HepG2 (cell line): ENCODE measurements around the gene SPATS2. TPM values are rescaled to one million over a fixed set of nuclear protein-coding genes. Genes with fewer than 3 reads are reported as not detected.

Source experiments
- ATAC-seq: fragments of 200-7000 bp; cut with Tn5 transposase; 3 replicates; pipeline ENCODE4 v1.9.1; 2020; ENCODE audit warnings: mild to moderate bottlenecking, moderate library complexity
- BruUV-seq: library from RNA; stranded (reverse); fragments of 400-500 nt; replicated peaks from 2 replicates; lab custom pipeline; 2021; lab: Mats Ljungman, UMichigan
- CTCF ChIA-PET: fragments of 300-600 bp; formaldehyde crosslinking; extraction: SDS; loops from one replicate; lab custom pipeline; 2021; ENCODE audit warnings: low total read pairs, inconsistent platforms, low intra/inter-chr PET ratio; lab: Yijun Ruan, JAX
- POLR2A ChIA-PET: fragments of 350-600 bp; sonication (Branson Sonifier 250); formaldehyde crosslinking; loops from one replicate; lab custom pipeline; 2020; ENCODE audit warnings: antibody characterized with exemption, inconsistent platforms; lab: Yijun Ruan, JAX
- DNase-seq: peaks from one replicate; pipeline ENCODE4 v3.0.0-alpha.2; 2015; ENCODE audit warnings: low spot score
- FAIRE-seq: peaks from 3 replicates; lab custom pipeline; 2011; peaks lifted over from hg19 to GRCh38; lab: Jason Lieb, UNC
- H2AFZ ChIP-seq: one replicate; pipeline ENCODE4 v1.6.1; 2011; ENCODE audit warnings: low read length, inconsistent platforms
- H3K27ac ChIP-seq: fragments of 300-600 bp; 3 replicates; pipeline ENCODE4 v1.8.0; 2011; ENCODE audit warnings: mixed run types, mild to moderate bottlenecking, mixed read lengths, low read length, inconsistent platforms; ENCODE audit not compliant: insufficient read depth; ENCODE audit errors: extremely low read length
- H3K27me3 ChIP-seq, 2 experiments: fragments of 200-600 bp in 1 of 2; 2 replicates in 1 of 2; 3 replicates in 1 of 2; pipeline versions ENCODE4 v1.6.0 to v1.8.0; 2011; ENCODE audit warnings: low read length in 2 of 2, mild to moderate bottlenecking in 2 of 2, moderate library complexity in 2 of 2, inconsistent platforms in 1 of 2; ENCODE audit not compliant: insufficient read depth in 2 of 2, control insufficient read depth in 1 of 2
- H3K36me3 ChIP-seq, 2 experiments: fragments of 200-600 bp in 1 of 2; replicated peaks in 1 of 2; 2 replicates in 1 of 2; 3 replicates in 1 of 2; pipeline versions ENCODE4 v1.5.1 to v1.8.0; 2011; ENCODE audit warnings: low read length in 2 of 2, inconsistent platforms in 1 of 2; ENCODE audit not compliant: insufficient read depth in 2 of 2, control insufficient read depth in 1 of 2
- H3K4me1 ChIP-seq: 2 replicates; pipeline ENCODE4 v1.5.1; 2012; ENCODE audit warnings: low read length, inconsistent platforms; ENCODE audit not compliant: insufficient read depth
- H3K4me2 ChIP-seq: 2 replicates; pipeline ENCODE4 v1.6.0; 2011; ENCODE audit warnings: low read depth, low read length, inconsistent platforms
- H3K4me3 ChIP-seq, 3 experiments: fragments of 200-600 bp in 1 of 3; sonication (generic), shearing (Covaris generic) in 1 of 3; replicated peaks in 1 of 3; 2 replicates each; pipeline ENCODE4 v1.5.1; 2011 to 2016; ENCODE audit warnings: low read length in 3 of 3, inconsistent platforms in 2 of 3, low read depth in 2 of 3, mild to moderate bottlenecking in 2 of 3, control low read depth in 1 of 3, mixed read lengths in 1 of 3; ENCODE audit not compliant: insufficient read depth in 1 of 3
- H3K79me2 ChIP-seq: one replicate; pipeline ENCODE4 v1.6.1; 2011; ENCODE audit warnings: low read length, inconsistent platforms; ENCODE audit not compliant: insufficient read depth
- H3K9ac ChIP-seq: 2 replicates; pipeline ENCODE4 v1.6.0; 2011; ENCODE audit warnings: mild to moderate bottlenecking, low read depth, low read length, inconsistent platforms; ENCODE audit not compliant: insufficient read depth
- H3K9me3 ChIP-seq: 2 replicates; pipeline ENCODE4 v1.5.1; 2012; ENCODE audit warnings: mild to moderate bottlenecking, low read length
- H4K20me1 ChIP-seq: 2 replicates; pipeline ENCODE4 v1.6.0; 2011; ENCODE audit warnings: inconsistent platforms, mild to moderate bottlenecking, low read length, moderate library complexity; ENCODE audit not compliant: insufficient read depth
- BRD4 ChIP-seq: sonication (generic); formaldehyde crosslinking; IDR thresholded peaks from 2 replicates; pipeline ENCODE4 v1.4.0; 2020; ENCODE audit warnings: missing genetic modification reagents
- FOSL2 ChIP-seq: sonication (generic); formaldehyde crosslinking; IDR thresholded peaks from 2 replicates; pipeline ENCODE4 v1.4.0; 2020; ENCODE audit warnings: missing genetic modification reagents
- GRHL1 ChIP-seq: sonication (generic); formaldehyde crosslinking; conservative IDR thresholded peaks from 2 replicates; pipeline ENCODE4 v1.8.0; 2022; ENCODE audit warnings: missing genetic modification reagents
- GZF1 ChIP-seq: sonication (generic); formaldehyde crosslinking; IDR thresholded peaks from 2 replicates; pipeline ENCODE4 v1.5.1; 2020; ENCODE audit warnings: mild to moderate bottlenecking, missing genetic modification reagents
- KLF13 ChIP-seq: sonication (generic); formaldehyde crosslinking; IDR thresholded peaks from 2 replicates; pipeline ENCODE4 v1.4.0; 2020; ENCODE audit warnings: mild to moderate bottlenecking, missing genetic modification reagents
- MEIS2 ChIP-seq: sonication (generic); formaldehyde crosslinking; IDR thresholded peaks from 2 replicates; pipeline ENCODE4 v1.9.0; 2021; ENCODE audit warnings: mild to moderate bottlenecking, missing genetic modification reagents
- NFE2L1 ChIP-seq: sonication (generic); formaldehyde crosslinking; IDR thresholded peaks from 2 replicates; pipeline ENCODE4 v1.4.0; 2020; ENCODE audit warnings: missing genetic modification reagents, mild to moderate bottlenecking, borderline replicate concordance
- SRSF9 ChIP-seq: fragments of 200-400 bp; formaldehyde crosslinking; IDR thresholded peaks from 2 replicates; pipeline ENCODE4 v1.6.1; 2018; ENCODE audit warnings: borderline replicate concordance, mild to moderate bottlenecking, low read depth, low read length; ENCODE audit not compliant: insufficient read depth, poor library complexity, severe bottlenecking
- TOE1 ChIP-seq: sonication (generic); formaldehyde crosslinking; IDR thresholded peaks from 2 replicates; pipeline ENCODE4 v1.4.0; 2020; ENCODE audit warnings: mild to moderate bottlenecking, missing genetic modification reagents
- ZBTB10 ChIP-seq: sonication (generic); formaldehyde crosslinking; IDR thresholded peaks from 2 replicates; pipeline ENCODE4 v1.4.0; 2020; ENCODE audit warnings: missing genetic modification reagents, borderline replicate concordance
- ZNF101 ChIP-seq: sonication (generic); formaldehyde crosslinking; IDR thresholded peaks from 2 replicates; pipeline ENCODE4 v1.4.0; 2020; ENCODE audit warnings: mild to moderate bottlenecking, low read depth, missing genetic modification reagents, borderline replicate concordance
- ZNF432 ChIP-seq: sonication (generic); formaldehyde crosslinking; IDR thresholded peaks from 2 replicates; pipeline ENCODE4 v1.5.0; 2020; ENCODE audit warnings: missing genetic modification reagents, mild to moderate bottlenecking, borderline replicate concordance
- ZNF879 ChIP-seq: sonication (generic); formaldehyde crosslinking; IDR thresholded peaks from 2 replicates; pipeline ENCODE4 v1.8.1; 2023; ENCODE audit warnings: missing genetic modification reagents
- WGBS: methylation state at CpG from one replicate; pipeline ENCODE4 v1.1.6; 2017; ENCODE audit warnings: low lambda C conversion rate; 5-methylcytosine and 5-hydroxymethylcytosine counted together
- in situ Hi-C: cut with HindIII; loops from 2 replicates; pipeline ENCODE4 v1.10.0; 2017; ENCODE audit warnings: low pct_unique_long_range_greater_than_20kb; ENCODE audit not compliant: extremely low pct_ligation_motif_present
- intact Hi-C: fragments of 100-400 bp; cut with micrococcal nuclease; formaldehyde crosslinking; loops from one replicate; pipeline ENCODE4 v1.10.0; 2022; ENCODE audit not compliant: unreplicated experiment
- polyA plus RNA-seq, 8 experiments: library from polyadenylated mRNA; depleted of rRNA in 3 of 8; stranded (reverse) in 7 of 8; unstranded in 1 of 8; fragments of >200 nt; fragmentation: Illumina TruSeq in 4 of 8; extraction: Trizol in 4 of 8; gene quantifications; 2 replicates each; pipeline versions ENCODE4 v1.2.1 to v1.2.3, GENCODE V29; 2011 to 2016; ENCODE audit warnings: low read depth in 4 of 8, missing spikeins in 1 of 8, mixed read lengths in 1 of 8; ENCODE audit not compliant: insufficient read depth in 1 of 8
- total RNA-seq, 5 experiments: library from RNA; depleted of rRNA; stranded (reverse); fragments of >200 nt; fragmentation: Illumina TruSeq; extraction: Trizol; gene quantifications; 2 replicates each; pipeline ENCODE4 v1.2.3, GENCODE V29; 2016; ENCODE audit warnings: low read depth in 1 of 5

Gene SPATS2
- total and polyA plus RNA-seq, 2 of the 13 experiments (the other 11 are each of a cell fraction or from before 2014, with no cell fraction given), result 19.3 to 28.1 TPM

DNA sequence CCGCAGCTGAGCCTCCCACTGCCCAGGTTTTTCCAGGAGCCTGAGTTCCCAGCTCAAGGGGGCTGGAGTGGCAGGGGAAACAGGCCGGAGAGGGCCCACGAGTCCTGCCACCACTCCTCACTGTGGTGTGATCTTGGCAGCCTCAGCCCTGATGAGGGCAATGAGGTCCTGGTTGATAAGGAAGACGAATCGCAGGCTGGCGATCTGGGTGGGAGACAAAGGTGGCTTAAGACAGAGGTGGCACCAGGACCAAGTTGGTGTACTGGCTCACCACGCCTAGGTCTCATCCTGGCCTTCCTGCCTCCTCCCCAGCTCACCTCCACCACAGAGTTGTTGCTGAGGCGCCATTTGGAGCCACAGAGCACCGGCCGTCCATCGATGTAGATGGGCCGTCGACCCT, 191.3 kb downstream of the SPATS2 start:
- CTCF ChIA-PET, result no interaction called here
- no peak for ATAC-seq
- no peaks in the 10 kb centered on the region for H3K9me3 ChIP-seq
- no peak for TF ChIP-seq ZNF879 (CRISPR knock-in tag)
- no peak for TF ChIP-seq FOSL2 (CRISPR knock-in tag)
- no peak for TF ChIP-seq GZF1 (CRISPR knock-in tag)
- TF ChIP-seq TOE1, result no peak
- TF ChIP-seq ZNF101 (CRISPR knock-in tag), result no peak
- TF ChIP-seq, all 625 proteins: peak for 0
- DNase-seq, result no peak
- Histone ChIP-seq H3K9ac (no peak overlapping the region), H3K4me2 (no peak overlapping the region), H3K36me3 (peaks cover 26 to 51% of the 10 kb centered on the region in 2 experiments), H3K27ac (no peak overlapping the region), H3K79me2 (no peaks in the 10 kb centered on the region), H2AFZ (no peak overlapping the region), H3K4me3 (no peak overlapping the region), H3K4me1 (peaks cover 12% of the 10 kb centered on the region), H3K27me3 (no peaks in the 10 kb centered on the region), H4K20me1 (no peaks in the 10 kb centered on the region)
- intact Hi-C loops, result no loop called here
- 96% methylated on average over 13 of the region's 13 CpGs for WGBS
- in situ Hi-C loops, result no loop called here
- no TSS peak for BruUV-seq
- POLR2A ChIA-PET, result no interaction called here
- no peak for FAIRE-seq

GRCh38 chr12:49559011-49559675, 191.9 kb downstream of the SPATS2 start:
- H3K4me1 ChIP-seq, result peaks cover 12% of the 10 kb centered on the region
- no peak overlapping the region for H2AFZ ChIP-seq
- H3K27ac ChIP-seq, result no peak overlapping the region
- DNase-seq (no peak), FAIRE-seq (no peak), ATAC-seq (no peak)
- no peak overlapping the region for H3K9ac ChIP-seq
- CTCF ChIA-PET, result no interaction called here
- peaks cover 30 to 57% of the 10 kb centered on the region in 2 experiments for H3K36me3 ChIP-seq
- no TSS peak for BruUV-seq
- no peaks in the 10 kb centered on the region for H3K27me3 ChIP-seq
- no peaks in the 10 kb centered on the region for H4K20me1 ChIP-seq
- H3K4me3 ChIP-seq, result no peak overlapping the region
- H3K9me3 ChIP-seq, result no peaks in the 10 kb centered on the region
- in situ Hi-C loops (no loop called here), intact Hi-C loops (no loop called here)
- H3K79me2 ChIP-seq, result no peaks in the 10 kb centered on the region
- WGBS, result 97% methylated on average over 13 of the region's 17 CpGs
- POLR2A ChIA-PET, result no interaction called here
- H3K4me2 ChIP-seq, result no peak overlapping the region
- TF ChIP-seq SRSF9 (no peak), ZBTB10 (no peak), KLF13 (CRISPR knock-in tag) (no peak), MEIS2 (no peak), BRD4 (CRISPR knock-in tag) (no peak), GRHL1 (no peak), NFE2L1 (CRISPR knock-in tag) (no peak), ZNF432 (CRISPR knock-in tag) (no peak)
